ENCODE results near the gene VMP1.
A peak's percentile ranks its signal among the peaks of the same experiment; 100 is the strongest.

VMP1 gene

GRCh38 chr17:59698143-59698542, 9.3 kb upstream of the VMP1 start:
- TF ChIP-seq CTCF (IDR thresholded peaks at IDR 0.05; ENCODE audit: borderline replicate concordance, extremely low read depth, low read length, poor library complexity, severe bottlenecking) (no peak), EZH2 (IDR thresholded peaks at IDR 0.05; ENCODE audit: borderline replicate concordance, low read depth, low read length, severe bottlenecking) (no peak)
- Histone ChIP-seq H3K9ac (ENCODE audit: low read depth, low read length) (no peak overlapping the region), H3K9me3 (ENCODE audit: insufficient read depth, low read length, severe bottlenecking) (no peaks in the 10 kb centered on the region), H4K20me1 (ENCODE audit: insufficient read depth, low read length) (peaks cover 89% of the 10 kb centered on the region), H3K4me2 (ENCODE audit: insufficient read depth, low read length) (peak overlapping the region; percentile 20; the same call in 1 of the 2 replicates), H3K27ac (ENCODE audit: low read length) (no peak overlapping the region), H2AFZ (ENCODE audit: low read depth, low read length) (no peak overlapping the region), H3K27me3 (ENCODE audit: insufficient read depth, low read length, poor library complexity) (no peaks in the 10 kb centered on the region), H3K79me2 (ENCODE audit: insufficient read depth, low read length) (peaks cover 100% of the 10 kb centered on the region), H3K4me1 (ENCODE audit: insufficient read depth, low read length) (peaks cover 24% of the 10 kb centered on the region; the same call in 1 of the 2 replicates), H3K4me3 (ENCODE audit: low read depth in 1 of 2, low read length in 2 of 2) (no peak overlapping the region), H3K36me3 (ENCODE audit: insufficient read depth, low read length) (peaks cover 81% of the 10 kb centered on the region)
- DNase-seq (no peak), ATAC-seq (ENCODE audit: insufficient read depth, low read depth) (no peak)

GRCh38 chr17:59699218-59699617, 8.2 kb upstream of the VMP1 start:
- Histone ChIP-seq H3K9ac (ENCODE audit: low read depth, low read length) (no peak overlapping the region), H2AFZ (ENCODE audit: low read depth, low read length) (no peak overlapping the region), H3K27ac (ENCODE audit: low read length) (no peak overlapping the region), H3K4me3 (ENCODE audit: low read depth in 1 of 2, low read length in 2 of 2) (no peak overlapping the region), H3K79me2 (ENCODE audit: insufficient read depth, low read length) (peaks cover 100% of the 10 kb centered on the region), H3K27me3 (ENCODE audit: insufficient read depth, low read length, poor library complexity) (no peaks in the 10 kb centered on the region), H3K36me3 (ENCODE audit: insufficient read depth, low read length) (peaks cover 73% of the 10 kb centered on the region), H3K4me2 (ENCODE audit: insufficient read depth, low read length) (peak overlapping the region; percentile 20; the same call in 1 of the 2 replicates), H3K4me1 (ENCODE audit: insufficient read depth, low read length) (peaks cover 31% of the 10 kb centered on the region; the same call in 1 of the 2 replicates), H3K9me3 (ENCODE audit: insufficient read depth, low read length, severe bottlenecking) (no peaks in the 10 kb centered on the region), H4K20me1 (ENCODE audit: insufficient read depth, low read length) (peaks cover 90% of the 10 kb centered on the region)
- no peak for TF ChIP-seq EZH2 (IDR thresholded peaks at IDR 0.05; ENCODE audit: borderline replicate concordance, low read depth, low read length, severe bottlenecking)
- TF ChIP-seq CTCF (IDR thresholded peaks at IDR 0.05; ENCODE audit: borderline replicate concordance, extremely low read depth, low read length, poor library complexity, severe bottlenecking) = no peak
- ATAC-seq (ENCODE audit: insufficient read depth, low read depth) (no peak), DNase-seq (no peak)

- no peak for TF ChIP-seq CTCF (IDR thresholded peaks at IDR 0.05; ENCODE audit: borderline replicate concordance, extremely low read depth, low read length, poor library complexity, severe bottlenecking)
- no peak for TF ChIP-seq EZH2 (IDR thresholded peaks at IDR 0.05; ENCODE audit: borderline replicate concordance, low read depth, low read length, severe bottlenecking)
- H3K36me3 ChIP-seq (ENCODE audit: insufficient read depth, low read length) = peaks cover 70% of the 10 kb centered on the region
- H4K20me1 ChIP-seq (ENCODE audit: insufficient read depth, low read length) = peaks cover 93% of the 10 kb centered on the region
- ATAC-seq (ENCODE audit: insufficient read depth, low read depth) (no peak), DNase-seq (no peak)
- peaks cover 37% of the 10 kb centered on the region; the same call in 1 of the 2 replicates for H3K4me1 ChIP-seq (ENCODE audit: insufficient read depth, low read length)
- peaks cover 100% of the 10 kb centered on the region for H3K79me2 ChIP-seq (ENCODE audit: insufficient read depth, low read length)
- no peaks in the 10 kb centered on the region for H3K9me3 ChIP-seq (ENCODE audit: insufficient read depth, low read length, severe bottlenecking)
- no peak overlapping the region for H3K27ac ChIP-seq (ENCODE audit: low read length)
- no peak overlapping the region for H2AFZ ChIP-seq (ENCODE audit: low read depth, low read length)
- H3K4me3 ChIP-seq (ENCODE audit: low read depth in 1 of 2, low read length in 2 of 2) = no peak overlapping the region
- no peak overlapping the region for H3K4me2 ChIP-seq (ENCODE audit: insufficient read depth, low read length)
- H3K27me3 ChIP-seq (ENCODE audit: insufficient read depth, low read length, poor library complexity) = no peaks in the 10 kb centered on the region
- H3K9ac ChIP-seq (ENCODE audit: low read depth, low read length) = no peak overlapping the region
Measured at GRCh38 chr17:59699786-59700185, 7.7 kb upstream of the VMP1 start.

- Histone ChIP-seq H3K4me2 (ENCODE audit: insufficient read depth, low read length) (peak overlapping the region; percentile 29), H3K27me3 (ENCODE audit: insufficient read depth, low read length, poor library complexity) (no peaks in the 10 kb centered on the region), H3K4me3 (ENCODE audit: low read depth in 1 of 2, low read length in 2 of 2) (no peak overlapping the region), H3K27ac (ENCODE audit: low read length) (no peak overlapping the region), H2AFZ (ENCODE audit: low read depth, low read length) (no peak overlapping the region), H4K20me1 (ENCODE audit: insufficient read depth, low read length) (peaks cover 88% of the 10 kb centered on the region), H3K9me3 (ENCODE audit: insufficient read depth, low read length, severe bottlenecking) (no peaks in the 10 kb centered on the region), H3K4me1 (ENCODE audit: insufficient read depth, low read length) (peaks cover 53% of the 10 kb centered on the region), H3K79me2 (ENCODE audit: insufficient read depth, low read length) (peaks cover 100% of the 10 kb centered on the region), H3K9ac (ENCODE audit: low read depth, low read length) (no peak overlapping the region), H3K36me3 (ENCODE audit: insufficient read depth, low read length) (peaks cover 54% of the 10 kb centered on the region)
- ATAC-seq (ENCODE audit: insufficient read depth, low read depth) = no peak
- DNase-seq = no peak
- no peak for TF ChIP-seq EZH2 (IDR thresholded peaks at IDR 0.05; ENCODE audit: borderline replicate concordance, low read depth, low read length, severe bottlenecking)
- no peak for TF ChIP-seq CTCF (IDR thresholded peaks at IDR 0.05; ENCODE audit: borderline replicate concordance, extremely low read depth, low read length, poor library complexity, severe bottlenecking)
Measured at GRCh38 chr17:59702304-59702703, 5.2 kb upstream of the VMP1 start.
